ENCODE measurements around the gene DDX53.

DDX53 gene

GRCh38 chrX:22999696-23000223 lies at the start of gene DDX53:
Gene DDX53, plus strand, starts transcription at chrX:22999960. Its CDS starts 98 bp downstream, at chrX:23000058.
- H3K9me3 ChIP-seq (ENCODE audit: control insufficient read depth, insufficient read depth, low read length) = no peaks in the 10 kb centered on the region
- no peak within 1 kb of the TSS for H3K4me3 ChIP-seq (ENCODE audit: low read depth, low read length)
- no peak within 1 kb of the TSS for H3K9ac ChIP-seq (ENCODE audit: low read depth, low read length)
- H3K4me1 ChIP-seq (ENCODE audit: control insufficient read depth, insufficient read depth, low read length) = no peaks in the 10 kb centered on the region
- H3K27me3 ChIP-seq (ENCODE audit: control insufficient read depth, insufficient read depth, low read length) = no peaks in the 10 kb centered on the region
- no peaks in the 10 kb centered on the region for H3K36me3 ChIP-seq (ENCODE audit: control insufficient read depth, insufficient read depth, low read length)

GRCh38 chrX:22950269-22951266 lies 49.2 kb upstream of the DDX53 start:
- Histone ChIP-seq H3K27me3 (ENCODE audit: control insufficient read depth, insufficient read depth, low read length) (no peaks in the 10 kb centered on the region), H3K9me3 (ENCODE audit: control insufficient read depth, insufficient read depth, low read length) (no peaks in the 10 kb centered on the region), H3K36me3 (ENCODE audit: control insufficient read depth, insufficient read depth, low read length) (no peaks in the 10 kb centered on the region), H3K4me1 (ENCODE audit: control insufficient read depth, insufficient read depth, low read length) (no peaks in the 10 kb centered on the region), H3K4me3 (ENCODE audit: low read depth, low read length) (no peak overlapping the region), H3K9ac (ENCODE audit: low read depth, low read length) (no peak overlapping the region)

- H3K4me1 ChIP-seq (ENCODE audit: control insufficient read depth, insufficient read depth, low read length) = no peaks in the 10 kb centered on the region
- H3K27me3 ChIP-seq (ENCODE audit: control insufficient read depth, insufficient read depth, low read length) = no peaks in the 10 kb centered on the region
- H3K4me3 ChIP-seq (ENCODE audit: low read depth, low read length) = no peak overlapping the region
- H3K9ac ChIP-seq (ENCODE audit: low read depth, low read length) = no peak overlapping the region
- no peaks in the 10 kb centered on the region for H3K9me3 ChIP-seq (ENCODE audit: control insufficient read depth, insufficient read depth, low read length)
- no peaks in the 10 kb centered on the region for H3K36me3 ChIP-seq (ENCODE audit: control insufficient read depth, insufficient read depth, low read length)
These were observed 47.8 kb upstream of the DDX53 start for GRCh38 chrX:22952010-22952409.

- Histone ChIP-seq H3K9ac (ENCODE audit: low read depth, low read length) (no peak overlapping the region), H3K4me1 (ENCODE audit: control insufficient read depth, insufficient read depth, low read length) (no peaks in the 10 kb centered on the region), H3K4me3 (ENCODE audit: low read depth, low read length) (no peak overlapping the region), H3K27me3 (ENCODE audit: control insufficient read depth, insufficient read depth, low read length) (no peaks in the 10 kb centered on the region), H3K36me3 (ENCODE audit: control insufficient read depth, insufficient read depth, low read length) (no peaks in the 10 kb centered on the region), H3K9me3 (ENCODE audit: control insufficient read depth, insufficient read depth, low read length) (no peaks in the 10 kb centered on the region)
These were observed 41.5 kb upstream of the DDX53 start for GRCh38 chrX:22958250-22958649.

- no peak overlapping the region for H3K4me3 ChIP-seq (ENCODE audit: low read depth, low read length)
- H3K27me3 ChIP-seq (ENCODE audit: control insufficient read depth, insufficient read depth, low read length) = no peaks in the 10 kb centered on the region
- no peak overlapping the region for H3K9ac ChIP-seq (ENCODE audit: low read depth, low read length)
- H3K36me3 ChIP-seq (ENCODE audit: control insufficient read depth, insufficient read depth, low read length) = no peaks in the 10 kb centered on the region
- no peaks in the 10 kb centered on the region for H3K9me3 ChIP-seq (ENCODE audit: control insufficient read depth, insufficient read depth, low read length)
- H3K4me1 ChIP-seq (ENCODE audit: control insufficient read depth, insufficient read depth, low read length) = no peaks in the 10 kb centered on the region
These were observed 40.4 kb upstream of the DDX53 start for GRCh38 chrX:22959204-22959920.

- Histone ChIP-seq H3K27me3 (ENCODE audit: control insufficient read depth, insufficient read depth, low read length) (no peaks in the 10 kb centered on the region), H3K9me3 (ENCODE audit: control insufficient read depth, insufficient read depth, low read length) (no peaks in the 10 kb centered on the region), H3K4me3 (ENCODE audit: low read depth, low read length) (no peak overlapping the region), H3K36me3 (ENCODE audit: control insufficient read depth, insufficient read depth, low read length) (no peaks in the 10 kb centered on the region), H3K9ac (ENCODE audit: low read depth, low read length) (no peak overlapping the region), H3K4me1 (ENCODE audit: control insufficient read depth, insufficient read depth, low read length) (no peaks in the 10 kb centered on the region)
These were observed 36.6 kb upstream of the DDX53 start for GRCh38 chrX:22963196-22963595.

- H3K9me3 ChIP-seq (ENCODE audit: control insufficient read depth, insufficient read depth, low read length) = no peaks in the 10 kb centered on the region
- no peaks in the 10 kb centered on the region for H3K27me3 ChIP-seq (ENCODE audit: control insufficient read depth, insufficient read depth, low read length)
- H3K9ac ChIP-seq (ENCODE audit: low read depth, low read length) = no peak overlapping the region
- no peaks in the 10 kb centered on the region for H3K4me1 ChIP-seq (ENCODE audit: control insufficient read depth, insufficient read depth, low read length)
- no peaks in the 10 kb centered on the region for H3K36me3 ChIP-seq (ENCODE audit: control insufficient read depth, insufficient read depth, low read length)
- no peak overlapping the region for H3K4me3 ChIP-seq (ENCODE audit: low read depth, low read length)
These were observed 31.3 kb upstream of the DDX53 start for GRCh38 chrX:22968494-22968893.

- Histone ChIP-seq H3K27me3 (ENCODE audit: control insufficient read depth, insufficient read depth, low read length) (no peaks in the 10 kb centered on the region), H3K36me3 (ENCODE audit: control insufficient read depth, insufficient read depth, low read length) (no peaks in the 10 kb centered on the region), H3K4me3 (ENCODE audit: low read depth, low read length) (no peak overlapping the region), H3K4me1 (ENCODE audit: control insufficient read depth, insufficient read depth, low read length) (no peaks in the 10 kb centered on the region), H3K9ac (ENCODE audit: low read depth, low read length) (no peak overlapping the region), H3K9me3 (ENCODE audit: control insufficient read depth, insufficient read depth, low read length) (no peaks in the 10 kb centered on the region)
These were observed 30.3 kb upstream of the DDX53 start for GRCh38 chrX:22969411-22969810.

GRCh38 chrX:22970861-22971260 lies 28.9 kb upstream of the DDX53 start:
- H3K4me3 ChIP-seq (ENCODE audit: low read depth, low read length) = no peak overlapping the region
- H3K36me3 ChIP-seq (ENCODE audit: control insufficient read depth, insufficient read depth, low read length) = no peaks in the 10 kb centered on the region
- no peaks in the 10 kb centered on the region for H3K9me3 ChIP-seq (ENCODE audit: control insufficient read depth, insufficient read depth, low read length)
- no peak overlapping the region for H3K9ac ChIP-seq (ENCODE audit: low read depth, low read length)
- no peaks in the 10 kb centered on the region for H3K4me1 ChIP-seq (ENCODE audit: control insufficient read depth, insufficient read depth, low read length)
- no peaks in the 10 kb centered on the region for H3K27me3 ChIP-seq (ENCODE audit: control insufficient read depth, insufficient read depth, low read length)

- no peaks in the 10 kb centered on the region for H3K9me3 ChIP-seq (ENCODE audit: control insufficient read depth, insufficient read depth, low read length)
- H3K9ac ChIP-seq (ENCODE audit: low read depth, low read length) = no peak overlapping the region
- H3K27me3 ChIP-seq (ENCODE audit: control insufficient read depth, insufficient read depth, low read length) = no peaks in the 10 kb centered on the region
- H3K4me1 ChIP-seq (ENCODE audit: control insufficient read depth, insufficient read depth, low read length) = no peaks in the 10 kb centered on the region
- H3K4me3 ChIP-seq (ENCODE audit: low read depth, low read length) = no peak overlapping the region
- H3K36me3 ChIP-seq (ENCODE audit: control insufficient read depth, insufficient read depth, low read length) = no peaks in the 10 kb centered on the region
These were observed 25.1 kb upstream of the DDX53 start for GRCh38 chrX:22974616-22975015.

GRCh38 chrX:22975786-22976185 lies 24.0 kb upstream of the DDX53 start:
- Histone ChIP-seq H3K9me3 (ENCODE audit: control insufficient read depth, insufficient read depth, low read length) (no peaks in the 10 kb centered on the region), H3K27me3 (ENCODE audit: control insufficient read depth, insufficient read depth, low read length) (no peaks in the 10 kb centered on the region), H3K9ac (ENCODE audit: low read depth, low read length) (no peak overlapping the region), H3K36me3 (ENCODE audit: control insufficient read depth, insufficient read depth, low read length) (no peaks in the 10 kb centered on the region), H3K4me3 (ENCODE audit: low read depth, low read length) (no peak overlapping the region), H3K4me1 (ENCODE audit: control insufficient read depth, insufficient read depth, low read length) (no peaks in the 10 kb centered on the region)
